ENCODE measurements around the gene ABLIM2.

Gene ABLIM2

DNA sequence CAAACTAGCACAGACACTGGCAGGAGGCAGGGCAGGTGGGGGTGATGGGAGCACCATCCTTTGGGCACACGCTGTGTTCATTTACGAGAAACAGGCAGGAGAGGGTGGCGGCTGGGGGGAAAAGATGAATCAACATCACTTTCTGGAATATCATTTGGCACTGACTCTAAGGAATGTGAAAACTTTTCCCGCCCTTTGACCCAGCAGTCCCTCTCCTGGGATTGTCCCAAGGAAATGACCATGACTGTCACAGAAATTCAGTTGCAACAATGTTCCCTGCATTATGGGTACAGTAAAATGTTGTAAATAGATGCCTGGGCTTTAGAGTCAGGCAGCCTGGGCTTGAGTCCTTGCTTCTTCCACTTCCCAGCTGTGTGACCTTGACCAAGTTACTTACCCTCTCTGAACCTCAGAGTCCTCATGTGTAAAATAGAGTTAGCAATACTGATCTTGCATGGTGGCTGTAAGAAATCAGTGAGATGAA lies 58.6 kb downstream of the ABLIM2 start:
- no peak for DNase-seq

DNA sequence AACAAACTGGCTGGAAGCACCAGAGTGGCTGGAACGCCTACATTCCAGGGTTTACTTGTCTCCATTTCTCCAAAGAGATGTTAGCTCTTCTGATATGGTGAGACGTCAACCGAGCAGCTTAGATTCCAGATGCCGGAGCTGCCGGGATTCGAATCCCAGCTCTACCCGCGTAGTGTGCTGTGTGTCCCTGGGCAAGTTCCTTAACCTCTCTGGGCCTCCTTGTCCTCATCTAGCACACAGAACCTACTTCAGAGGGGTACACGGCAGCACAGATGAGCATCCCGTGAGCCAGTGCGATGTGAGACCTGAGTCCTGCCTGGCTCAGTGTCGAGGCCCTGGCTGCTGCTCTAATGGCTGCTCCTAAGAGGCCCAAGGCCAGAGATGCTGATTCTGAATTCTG lies 60.1 kb downstream of the ABLIM2 start:
- DNase-seq, result no peak

GRCh38 chr4:8097721-8098345 lies 60.8 kb downstream of the ABLIM2 start:
- no peak for DNase-seq

- DNase-seq, result no peak
These were observed 61.5 kb downstream of the ABLIM2 start for GRCh38 chr4:8097141-8097541.

GRCh38 chr4:8096690-8097061 lies 61.9 kb downstream of the ABLIM2 start:
- no peak for DNase-seq

- DNase-seq, result no peak
These were observed 62.5 kb downstream of the ABLIM2 start for GRCh38 chr4:8095956-8096689.

GRCh38 chr4:8093587-8094274 lies 64.9 kb downstream of the ABLIM2 start:
- DNase-seq, result peak; percentile 5 to 7

DNA sequence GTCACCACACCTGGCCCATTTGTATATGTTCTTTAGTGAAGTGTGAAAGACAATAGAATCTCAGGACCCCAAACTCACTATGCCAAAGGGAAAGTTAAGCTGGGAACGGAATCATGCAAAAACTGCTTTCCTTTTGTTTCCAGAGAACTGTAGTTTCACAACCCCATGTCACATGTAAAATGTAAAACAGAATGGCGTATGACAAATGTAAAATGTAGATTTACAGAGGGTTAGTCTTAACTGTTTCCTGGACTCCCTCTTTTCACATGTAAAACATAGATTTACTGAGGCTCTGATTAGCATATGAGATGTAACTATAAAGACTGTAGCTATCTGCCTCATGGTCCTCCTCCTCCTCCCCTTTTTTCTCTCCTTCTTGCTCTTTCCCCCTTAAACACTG lies 66.3 kb downstream of the ABLIM2 start:
- no peak for DNase-seq

GRCh38 chr4:8090744-8091301 lies 67.8 kb downstream of the ABLIM2 start:
- DNase-seq, result no peak

DNA sequence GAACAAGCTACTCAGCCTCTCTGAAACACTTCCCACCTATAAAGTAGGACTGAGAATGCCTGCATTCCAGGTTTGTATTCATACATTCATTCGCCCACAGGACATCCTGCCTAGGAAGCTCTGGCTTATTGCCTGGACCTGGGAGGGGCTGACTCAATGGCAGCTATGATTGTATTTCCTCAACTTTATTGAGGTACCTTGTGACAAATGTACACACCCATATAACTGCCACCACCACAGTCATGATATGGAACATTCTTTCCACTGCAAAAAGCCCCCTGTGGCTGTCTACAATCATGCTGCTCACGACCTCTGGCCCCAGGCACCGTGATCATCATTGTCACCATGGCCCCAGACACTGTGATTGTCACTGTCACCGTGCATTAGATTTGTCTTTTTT lies 68.3 kb downstream of the ABLIM2 start:
- no peak for DNase-seq

DNA sequence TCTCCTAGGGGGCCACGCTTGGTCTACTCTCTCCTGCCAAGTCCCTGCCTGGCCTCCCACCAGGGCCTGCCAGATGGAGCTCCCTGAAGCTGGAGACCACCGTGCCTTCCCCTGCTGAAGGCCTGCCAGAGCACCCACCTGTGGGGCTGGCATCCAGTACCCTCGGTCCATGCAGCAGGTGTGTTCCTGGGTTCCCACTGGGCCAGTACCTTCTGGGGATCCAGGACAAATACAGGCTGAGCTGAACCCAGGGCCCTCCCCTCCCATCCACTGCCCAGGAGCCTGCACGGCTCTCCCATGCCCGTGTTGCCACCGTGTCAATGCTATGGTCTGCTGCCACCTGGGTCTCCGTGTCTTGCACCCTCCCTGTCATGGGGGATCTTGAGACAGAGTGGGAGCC lies 68.8 kb downstream of the ABLIM2 start:
- DNase-seq, result no peak

DNA sequence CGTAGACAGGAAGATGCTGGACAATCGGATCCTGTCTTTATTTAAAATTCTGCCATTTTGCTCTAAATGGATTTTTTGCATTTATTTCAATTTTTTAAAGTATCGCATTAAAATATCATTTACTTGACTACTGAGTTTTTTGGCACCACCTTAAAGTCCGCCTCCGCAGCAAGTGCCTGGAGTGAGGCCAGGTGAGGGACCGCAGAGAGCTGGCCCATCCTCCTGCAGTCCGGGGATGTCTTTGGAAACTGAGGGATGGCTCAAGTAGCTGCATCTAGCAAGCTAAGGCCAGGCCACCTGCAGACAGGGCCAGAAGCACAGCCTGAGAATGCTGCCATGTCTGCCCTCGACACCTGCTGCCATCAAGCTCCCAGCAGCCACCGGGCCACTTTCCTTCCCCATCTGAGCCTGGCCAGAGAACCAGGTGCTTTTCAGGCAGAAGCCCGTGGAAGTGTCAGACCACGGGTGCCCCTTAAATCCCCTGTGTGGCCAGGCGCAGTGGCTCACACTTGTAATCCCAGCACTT lies 69.6 kb downstream of the ABLIM2 start:
- DNase-seq, result no peak

DNA sequence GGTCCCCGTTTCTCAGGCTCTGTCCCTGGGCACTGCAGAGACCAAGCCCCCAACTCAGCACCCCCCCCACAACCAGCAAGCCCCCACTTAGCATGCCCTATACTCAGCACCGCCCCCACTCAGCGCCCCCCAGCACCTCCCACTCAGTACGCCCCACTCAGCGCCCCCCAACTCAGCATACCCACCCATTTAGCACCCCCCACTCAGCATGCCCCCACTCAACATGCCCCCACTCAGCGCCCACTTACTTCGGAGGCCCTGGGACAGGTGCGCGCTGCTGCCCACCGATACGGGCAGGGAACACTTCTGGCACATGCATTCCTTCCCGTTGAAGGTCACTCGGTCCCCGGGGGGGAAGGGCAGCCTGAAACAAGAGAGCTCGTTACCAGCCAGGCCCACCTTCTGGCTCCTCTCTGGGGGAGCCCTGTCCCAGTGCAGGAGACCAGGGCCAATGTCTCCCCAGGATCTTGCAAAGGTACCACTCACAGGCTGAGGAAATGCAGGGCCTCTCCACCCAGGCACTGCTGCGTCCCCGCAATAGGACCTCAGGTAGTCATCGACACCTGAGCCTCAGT lies 70.6 kb downstream of the ABLIM2 start:
- no peak for DNase-seq

- no peak for DNase-seq
These were observed 71.7 kb downstream of the ABLIM2 start for GRCh38 chr4:8086783-8087445.

- no peak for DNase-seq
These were observed 73.0 kb downstream of the ABLIM2 start for GRCh38 chr4:8085491-8086117.

- no peak for DNase-seq
These were observed 73.7 kb downstream of the ABLIM2 start for GRCh38 chr4:8084712-8085490.

DNA sequence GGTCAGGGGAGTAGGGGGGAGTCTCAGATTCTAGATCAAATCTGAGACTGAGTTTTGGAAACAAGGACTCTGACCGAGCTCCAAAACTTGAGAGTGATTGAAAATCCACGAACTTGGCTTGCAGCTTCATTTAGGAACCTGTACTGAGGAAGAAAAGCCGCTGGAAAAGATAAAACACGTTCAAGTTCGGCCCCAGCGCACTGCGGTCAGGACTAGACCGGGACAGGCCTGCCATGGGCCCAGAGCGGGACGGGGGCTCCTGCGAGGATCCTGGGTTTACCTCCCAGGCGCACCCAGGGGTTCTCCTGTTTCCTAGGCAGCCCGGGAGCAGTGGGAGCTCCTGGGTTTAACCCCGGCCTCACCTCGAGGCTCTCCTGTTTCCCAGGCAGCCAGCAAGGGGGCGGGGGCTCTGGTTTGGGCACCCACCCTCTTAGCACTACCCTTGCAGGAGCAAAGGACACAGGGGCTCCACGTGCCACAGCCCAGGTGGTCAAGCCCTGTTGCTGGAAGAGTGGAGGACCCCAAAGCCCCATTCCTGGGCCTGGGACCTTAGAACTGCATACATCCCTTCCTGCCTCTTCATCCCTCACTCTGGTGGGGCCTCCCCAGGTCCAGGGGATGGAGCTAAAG lies 74.5 kb downstream of the ABLIM2 start:
- no peak for DNase-seq

GRCh38 chr4:8083086-8083825 lies 75.4 kb downstream of the ABLIM2 start:
- DNase-seq, result no peak

DNA sequence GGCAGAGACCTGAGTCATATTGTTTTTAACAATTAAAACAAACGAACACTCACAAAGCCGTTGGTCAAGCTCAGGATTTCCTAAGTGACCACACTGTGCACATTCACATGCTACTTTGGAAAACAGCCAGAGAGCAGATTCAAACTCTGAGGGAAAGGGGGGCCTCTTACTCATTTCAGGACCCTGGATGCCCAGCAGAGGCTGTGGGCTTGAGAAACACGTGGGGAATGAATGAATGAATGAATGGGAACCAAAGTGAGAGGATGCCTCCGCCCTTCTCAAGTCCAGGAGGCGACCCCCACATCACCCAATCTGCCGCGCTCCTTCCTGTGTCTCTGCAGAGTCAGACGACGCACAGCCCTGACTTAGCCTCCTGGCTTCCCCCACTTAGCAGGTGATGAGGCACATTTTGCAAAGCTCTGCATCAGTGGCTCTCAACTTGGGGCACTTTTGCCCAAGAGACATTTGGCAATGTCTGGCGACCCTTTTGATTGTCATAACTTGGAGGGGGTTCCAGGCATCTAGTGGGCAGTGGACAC lies 76.0 kb downstream of the ABLIM2 start:
- DNase-seq, result no peak
